SU-DHL-6 (cell line): Measurements from ENCODE around the gene GTF2A1.

Source experiments
- CTCF ChIP-seq: fragments of 200-600 bp; sonication (generic); IDR thresholded peaks from one replicate; pipeline ENCODE4 v1.5.1; 2017; ENCODE audit warnings: antibody characterized with exemption, mild to moderate bottlenecking, low read length, moderate library complexity; ENCODE audit not compliant: insufficient read depth, poor library complexity, severe bottlenecking
- EZH2phosphoT487 ChIP-seq: fragments of 200-600 bp; sonication (generic), shearing (Covaris generic); conservative IDR thresholded peaks from 2 replicates; pipeline ENCODE4 v1.6.1; 2018; ENCODE audit warnings: mild to moderate bottlenecking, antibody characterized with exemption, low read length, moderate library complexity, mixed read lengths

DNA sequence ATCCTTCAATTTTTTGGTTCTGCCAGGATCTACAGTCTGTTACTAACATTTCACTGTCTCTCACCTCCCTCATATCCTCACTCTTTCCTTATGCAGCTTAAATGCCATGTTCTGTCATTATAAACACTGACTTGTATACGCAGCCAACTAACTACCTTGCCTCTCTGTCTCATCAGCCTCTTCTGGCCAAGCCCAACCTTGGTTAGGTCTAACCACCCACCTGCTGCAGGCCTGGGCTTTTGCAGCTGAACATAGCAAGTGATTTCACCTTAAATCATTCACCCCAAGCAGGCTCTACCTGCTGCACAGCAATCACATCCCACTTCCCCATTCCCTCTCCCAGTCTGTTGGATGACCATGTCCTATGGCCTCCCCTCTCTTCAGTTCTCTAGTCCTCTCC, 91.5 kb downstream of the GTF2A1 start:
- no peak for TF ChIP-seq CTCF
- no peak for TF ChIP-seq EZH2phosphoT487
